Epithelial cell of esophagus (primary cell): ENCODE results near the gene NSMF.

ENCODE experiments used
- DNase-seq: peaks from one replicate; pipeline ENCODE4 v3.0.0; 2010; ENCODE audit warnings: low read depth
- H3K4me3 ChIP-seq: 2 replicates; pipeline ENCODE4 v1.5.1; 2011; ENCODE audit warnings: mild to moderate bottlenecking, low read length, control low read depth
- TF ChIP-seq, protein P1 (sequence below): IDR thresholded peaks from 2 replicates; pipeline ENCODE4 v1.5.1; 2011; ENCODE audit warnings: low read depth, mild to moderate bottlenecking, low read length, control low read depth, inconsistent platforms; ENCODE audit not compliant: insufficient read depth; ENCODE audit errors: missing control alignments

Gene NSMF

DNA sequence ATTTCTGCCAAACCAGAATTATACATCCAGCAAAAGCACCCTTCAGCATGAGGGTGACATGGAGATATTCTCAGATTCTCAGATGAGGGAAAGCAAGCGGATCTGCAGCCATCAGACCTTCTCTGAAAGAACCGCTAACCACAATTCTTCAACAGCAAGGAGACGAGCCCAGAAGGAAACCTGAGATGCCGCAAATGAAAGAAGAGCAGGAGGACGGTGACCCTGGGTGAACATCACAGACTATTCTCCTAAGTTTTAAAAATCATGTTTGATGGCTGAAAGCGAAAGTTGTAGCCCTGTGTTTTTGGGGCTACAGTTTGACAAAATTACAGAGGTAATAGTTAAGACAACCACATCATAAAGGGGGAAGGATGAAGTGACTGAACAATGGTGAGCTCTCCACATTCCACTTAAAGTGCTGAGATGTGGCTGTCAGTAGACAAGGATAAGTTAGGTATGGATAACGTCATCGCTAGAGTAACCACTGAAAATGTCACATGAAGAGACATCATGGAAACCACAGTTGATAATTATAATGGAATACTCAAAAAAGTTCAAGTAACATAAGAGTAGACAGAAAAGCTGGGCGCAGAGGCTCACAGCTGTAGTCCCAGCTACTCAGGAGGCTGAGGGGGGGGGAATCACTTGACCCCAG is 31.5 kb upstream of the NSMF start:
- no peak for DNase-seq
- TF ChIP-seq, protein P1, sequence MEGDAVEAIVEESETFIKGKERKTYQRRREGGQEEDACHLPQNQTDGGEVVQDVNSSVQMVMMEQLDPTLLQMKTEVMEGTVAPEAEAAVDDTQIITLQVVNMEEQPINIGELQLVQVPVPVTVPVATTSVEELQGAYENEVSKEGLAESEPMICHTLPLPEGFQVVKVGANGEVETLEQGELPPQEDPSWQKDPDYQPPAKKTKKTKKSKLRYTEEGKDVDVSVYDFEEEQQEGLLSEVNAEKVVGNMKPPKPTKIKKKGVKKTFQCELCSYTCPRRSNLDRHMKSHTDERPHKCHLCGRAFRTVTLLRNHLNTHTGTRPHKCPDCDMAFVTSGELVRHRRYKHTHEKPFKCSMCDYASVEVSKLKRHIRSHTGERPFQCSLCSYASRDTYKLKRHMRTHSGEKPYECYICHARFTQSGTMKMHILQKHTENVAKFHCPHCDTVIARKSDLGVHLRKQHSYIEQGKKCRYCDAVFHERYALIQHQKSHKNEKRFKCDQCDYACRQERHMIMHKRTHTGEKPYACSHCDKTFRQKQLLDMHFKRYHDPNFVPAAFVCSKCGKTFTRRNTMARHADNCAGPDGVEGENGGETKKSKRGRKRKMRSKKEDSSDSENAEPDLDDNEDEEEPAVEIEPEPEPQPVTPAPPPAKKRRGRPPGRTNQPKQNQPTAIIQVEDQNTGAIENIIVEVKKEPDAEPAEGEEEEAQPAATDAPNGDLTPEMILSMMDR, result no peak
- no peak overlapping the region for H3K4me3 ChIP-seq

DNA sequence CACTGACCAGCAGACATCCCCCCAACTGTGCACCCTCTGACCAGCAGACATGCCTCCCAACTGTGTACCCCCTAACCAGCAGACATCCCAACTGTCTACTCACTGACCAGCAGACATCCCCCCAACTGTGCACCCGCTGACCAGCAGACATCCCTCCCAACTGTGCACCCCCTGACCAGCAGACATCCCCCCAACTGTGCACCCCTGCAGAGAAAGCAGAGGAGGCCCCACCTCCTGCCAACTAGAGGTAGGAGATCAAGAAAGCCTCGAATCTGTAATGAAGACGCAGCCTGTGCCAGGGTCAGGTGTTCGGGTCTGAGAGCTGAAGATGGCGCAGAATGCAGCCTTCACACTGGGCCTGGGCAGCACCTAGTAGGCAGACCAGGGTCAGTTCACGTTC is 29.8 kb upstream of the NSMF start:
- no peak overlapping the region for H3K4me3 ChIP-seq
- TF ChIP-seq, protein P1, result no peak
- no peak for DNase-seq

DNA sequence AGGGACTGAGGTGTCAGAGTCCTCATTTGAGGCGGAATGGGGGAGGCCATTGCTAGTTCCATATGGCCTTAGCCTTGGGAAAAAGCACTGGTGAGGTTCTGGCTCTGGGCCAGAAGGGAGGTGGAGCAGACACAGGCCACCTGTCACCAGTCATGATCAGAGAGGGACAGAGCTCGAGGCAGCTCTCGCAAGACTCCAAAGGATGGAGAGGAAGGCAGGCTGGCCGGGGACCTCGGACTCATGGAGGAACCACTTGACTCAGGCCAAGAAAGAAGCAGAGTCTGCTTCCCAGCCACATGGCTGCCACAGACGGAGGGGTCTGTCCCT is 29.2 kb upstream of the NSMF start:
- DNase-seq, result no peak
- TF ChIP-seq, protein P1, result no peak
- H3K4me3 ChIP-seq, result no peak overlapping the region

DNA sequence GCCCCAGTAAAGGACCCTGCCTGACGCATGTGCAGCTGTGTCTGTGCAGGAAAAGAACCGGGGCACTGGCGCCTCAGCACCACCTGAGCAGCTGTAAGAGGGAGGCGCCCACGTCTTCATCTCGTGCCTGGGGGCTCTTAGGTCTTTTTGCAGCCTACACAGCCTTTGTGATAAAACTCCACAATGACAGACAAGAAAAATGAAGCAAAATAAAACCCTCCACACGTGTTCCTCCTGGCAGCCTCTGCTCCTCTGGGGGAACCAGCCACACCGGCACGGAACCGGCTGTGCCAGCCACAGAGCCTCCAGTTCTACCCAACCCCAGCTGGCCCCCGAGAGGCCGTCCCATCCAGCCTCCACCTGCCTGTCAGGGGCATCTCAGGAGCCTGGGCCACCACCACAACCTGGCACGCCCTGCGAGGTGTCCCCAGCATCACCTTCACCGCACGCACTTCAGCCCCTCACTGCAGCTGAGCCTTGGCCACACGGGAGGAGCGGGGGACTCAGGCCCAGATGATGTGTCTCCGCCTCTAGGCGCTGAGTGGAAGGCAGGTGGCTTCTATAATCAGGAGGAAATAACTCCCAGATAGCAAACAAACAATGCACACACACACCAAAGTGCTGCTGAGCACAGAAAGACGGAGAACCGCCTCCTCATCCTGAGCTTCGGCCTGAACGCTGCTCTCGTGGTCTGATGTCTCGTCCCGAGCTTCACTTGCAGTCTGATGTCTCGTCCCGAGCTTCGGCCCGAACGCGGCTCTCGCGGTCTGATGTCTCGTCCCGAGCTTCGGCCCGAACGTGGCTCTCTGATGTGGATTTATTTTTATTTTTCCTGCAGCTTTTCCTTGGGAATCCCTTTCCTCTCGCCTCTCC is 28.6 kb upstream of the NSMF start:
- DNase-seq, result no peak
- TF ChIP-seq, protein P1, result no peak

DNA sequence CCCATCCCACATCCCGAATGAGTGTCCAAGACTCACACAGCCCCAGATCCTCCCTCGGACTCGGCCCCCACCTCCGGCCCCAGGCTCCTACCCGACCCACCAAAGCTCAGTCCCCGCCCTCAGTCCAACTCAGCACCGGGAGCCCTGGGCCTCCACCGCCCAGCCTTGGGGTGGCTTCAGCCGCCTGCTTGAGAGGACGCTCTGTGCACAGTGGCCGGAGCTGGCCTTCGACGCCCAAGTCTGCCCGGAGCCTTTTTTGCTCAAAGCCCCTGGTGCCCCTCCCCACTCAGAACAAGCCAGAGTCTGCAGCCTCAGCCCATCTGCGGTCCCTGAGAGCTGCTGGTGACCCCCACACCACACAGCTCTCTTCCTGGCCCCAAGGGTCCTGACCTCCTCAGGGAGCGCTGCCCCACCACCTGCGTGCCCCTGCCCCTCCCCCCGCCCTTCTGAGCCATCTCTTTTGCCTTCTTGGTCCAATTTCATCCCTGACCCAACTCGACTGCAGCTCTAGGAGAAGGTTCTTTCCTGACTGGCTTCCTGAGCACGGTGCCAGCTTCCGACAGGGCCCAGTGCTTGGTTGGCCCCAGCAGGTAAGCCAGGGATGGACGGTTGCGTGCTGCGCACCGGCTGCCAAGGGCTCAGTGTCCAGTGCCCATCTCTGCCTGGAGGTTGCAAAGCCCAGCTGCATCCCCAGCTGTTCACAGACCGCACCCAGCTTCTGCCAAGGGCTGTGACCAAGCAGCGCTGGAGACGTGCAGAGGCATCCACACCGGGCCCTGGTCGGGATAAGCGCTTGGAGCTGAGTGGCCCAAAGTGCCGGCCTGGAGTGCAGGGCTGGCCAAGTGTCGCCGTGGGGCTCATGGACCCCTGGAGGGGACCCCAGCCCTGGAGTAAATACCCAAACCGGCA is 27.7 kb upstream of the NSMF start:
- TF ChIP-seq, protein P1, result no peak
- no peak for DNase-seq
- H3K4me3 ChIP-seq, result no peak overlapping the region

More for the DNA sequence above, 28.6 kb upstream of the NSMF start:
- no peak overlapping the region for H3K4me3 ChIP-seq

DNA sequence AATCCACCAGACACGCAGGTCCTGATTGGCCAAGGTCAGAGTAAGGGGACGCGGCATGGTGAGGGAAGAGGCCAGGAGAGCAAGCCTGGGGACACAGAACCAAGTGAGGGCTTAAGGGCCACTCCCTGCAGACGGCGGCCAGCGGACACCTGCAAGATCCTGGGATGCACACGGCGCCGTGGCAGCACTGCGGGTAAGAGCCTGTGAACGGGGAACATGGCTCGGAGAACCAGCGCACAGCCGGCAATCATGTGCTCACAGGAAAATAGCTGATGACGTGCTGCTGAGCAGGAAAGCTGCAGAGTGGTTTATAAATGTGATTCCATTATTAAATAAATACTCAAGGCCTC is 27.0 kb upstream of the NSMF start:
- no peak overlapping the region for H3K4me3 ChIP-seq
- no peak for DNase-seq
- TF ChIP-seq, protein P1, result no peak
